ENCODE data around the gene C1QB. TPM values are rescaled to one million over a fixed set of nuclear protein-coding genes. Genes with fewer than 3 reads are reported as not detected.
"Not testable (repeated sequence)": the region's sequence is repeated elsewhere in the genome, so short reads cannot be mapped to it uniquely, and the experiment has no call there.

Gene C1QB
- polyA plus RNA-seq, 4 donors = 6.9 to 10.9 (median 9.1) TPM

DNA sequence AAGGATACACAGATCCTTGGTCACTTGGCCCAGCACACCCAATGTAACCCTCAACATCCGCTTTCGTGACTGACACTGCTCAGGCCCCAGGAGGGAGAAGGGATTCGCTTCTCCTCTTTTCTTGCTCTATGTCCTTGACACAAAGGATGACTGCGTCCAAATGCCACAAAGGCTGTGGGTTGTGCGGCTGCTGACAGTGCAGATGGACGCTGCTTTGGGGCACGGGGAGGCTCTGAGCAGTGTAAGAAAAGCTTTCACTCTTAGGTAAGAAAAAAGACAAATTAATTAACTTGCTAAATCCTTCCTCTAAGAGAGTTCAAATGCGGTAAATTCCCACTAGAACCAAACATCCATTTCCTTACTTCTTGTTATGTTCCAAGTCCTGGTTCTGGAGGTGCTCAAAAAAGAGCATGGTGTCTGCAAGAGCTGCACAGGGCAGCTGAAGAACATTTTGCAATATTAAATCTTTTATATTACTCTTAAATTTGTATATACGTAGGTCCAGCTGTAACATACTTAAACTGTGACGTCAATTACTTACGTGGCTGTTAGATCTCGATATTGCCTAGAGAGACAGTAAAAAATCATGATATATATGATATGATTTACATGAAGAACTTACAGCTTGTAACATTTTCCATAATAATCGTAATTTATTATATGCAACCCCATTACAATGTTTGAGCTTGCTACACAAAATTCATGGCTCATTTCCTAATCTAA lies 38.2 kb downstream of the C1QB start:
- DNase-seq (ENCODE audit: low read depth in 4 of 4, low spot score in 3 of 4) = no peak

DNA sequence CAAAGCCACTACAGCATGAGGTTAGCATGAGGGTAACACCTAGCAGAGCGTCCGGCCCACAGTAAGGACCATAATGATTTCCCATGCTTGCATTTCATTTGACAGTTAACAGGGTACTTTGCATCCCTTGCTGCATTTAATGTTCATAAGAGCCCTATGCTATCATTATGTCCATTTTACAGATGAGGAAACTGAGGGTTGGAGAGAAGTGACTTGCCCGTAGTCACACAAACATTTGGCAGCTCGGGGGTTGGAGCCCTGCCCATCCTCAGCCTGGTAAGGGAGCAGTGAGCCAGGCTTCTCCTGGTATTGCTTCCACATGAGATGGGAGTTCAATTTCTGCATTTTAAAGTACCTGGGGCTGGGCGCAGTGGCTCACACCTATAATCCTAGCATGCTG lies 41.1 kb downstream of the C1QB start:
- no peak for DNase-seq (ENCODE audit: low read depth in 4 of 4, low spot score in 3 of 4)

DNA sequence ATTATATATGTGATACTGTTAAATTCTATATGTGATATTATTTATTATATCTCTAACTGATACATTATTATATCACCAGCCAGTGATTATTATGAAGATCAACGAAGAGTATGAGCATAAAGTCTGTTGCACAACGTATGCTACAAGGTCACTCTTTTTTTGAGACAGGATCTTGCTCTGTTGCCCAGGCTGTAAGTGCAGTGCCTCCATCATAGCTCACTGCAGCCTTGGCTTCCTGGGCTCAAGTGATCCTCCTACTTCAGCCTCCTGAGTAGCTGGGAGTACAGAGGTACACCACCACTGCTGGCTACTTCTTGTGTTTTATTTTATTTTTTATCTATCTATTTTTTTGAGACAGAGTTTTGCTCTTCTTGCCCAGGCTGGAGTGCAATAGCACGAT lies 43.6 kb downstream of the C1QB start:
- DNase-seq (ENCODE audit: low read depth in 4 of 4, low spot score in 3 of 4) = no peak

- DNase-seq (ENCODE audit: low read depth in 4 of 4, low spot score in 3 of 4) = no peak
Measured at GRCh38 chr1:22697980-22698379, 44.9 kb downstream of the C1QB start.

- no peak for DNase-seq (ENCODE audit: low read depth in 4 of 4, low spot score in 3 of 4)
Measured at GRCh38 chr1:22699681-22700520, 46.9 kb downstream of the C1QB start.

DNA sequence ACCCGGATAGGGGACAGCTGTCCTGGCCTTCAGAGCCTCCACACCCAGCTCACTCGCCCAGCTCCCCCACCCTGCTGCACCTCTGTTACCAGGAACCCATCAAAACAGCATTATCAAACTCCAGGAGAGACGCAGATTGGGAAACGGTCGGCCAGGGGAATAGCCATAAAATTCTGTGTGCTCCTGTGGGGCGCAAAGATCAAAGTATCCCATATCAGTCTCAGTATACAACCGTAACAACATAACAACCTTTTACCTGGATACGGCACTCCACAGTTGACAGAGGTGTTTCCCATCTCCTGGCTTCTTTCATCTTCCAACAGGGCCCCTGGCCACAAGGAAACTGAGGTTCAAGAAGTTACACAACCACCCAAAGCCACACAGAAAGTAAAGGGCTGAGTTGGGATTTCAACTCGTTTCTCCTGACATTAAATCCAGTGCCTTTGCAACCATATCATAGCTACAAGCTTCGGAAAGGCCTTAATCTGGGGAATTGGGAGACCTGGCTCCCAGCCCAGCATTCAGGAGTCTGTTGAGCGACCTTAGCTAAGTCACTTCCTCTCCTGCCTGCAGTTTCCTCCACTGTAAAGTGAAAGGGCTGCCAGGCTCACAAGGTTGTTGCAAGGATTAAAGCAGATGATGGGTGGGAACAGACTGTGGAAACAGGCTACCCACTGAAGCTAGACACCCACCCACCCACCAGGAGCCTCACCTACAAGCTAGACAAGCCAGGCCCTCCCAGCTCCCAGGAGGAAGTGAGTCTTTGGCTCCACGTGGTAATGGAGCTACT lies 49.5 kb downstream of the C1QB start:
- DNase-seq (ENCODE audit: low read depth in 4 of 4, low spot score in 3 of 4) = no peak

DNA sequence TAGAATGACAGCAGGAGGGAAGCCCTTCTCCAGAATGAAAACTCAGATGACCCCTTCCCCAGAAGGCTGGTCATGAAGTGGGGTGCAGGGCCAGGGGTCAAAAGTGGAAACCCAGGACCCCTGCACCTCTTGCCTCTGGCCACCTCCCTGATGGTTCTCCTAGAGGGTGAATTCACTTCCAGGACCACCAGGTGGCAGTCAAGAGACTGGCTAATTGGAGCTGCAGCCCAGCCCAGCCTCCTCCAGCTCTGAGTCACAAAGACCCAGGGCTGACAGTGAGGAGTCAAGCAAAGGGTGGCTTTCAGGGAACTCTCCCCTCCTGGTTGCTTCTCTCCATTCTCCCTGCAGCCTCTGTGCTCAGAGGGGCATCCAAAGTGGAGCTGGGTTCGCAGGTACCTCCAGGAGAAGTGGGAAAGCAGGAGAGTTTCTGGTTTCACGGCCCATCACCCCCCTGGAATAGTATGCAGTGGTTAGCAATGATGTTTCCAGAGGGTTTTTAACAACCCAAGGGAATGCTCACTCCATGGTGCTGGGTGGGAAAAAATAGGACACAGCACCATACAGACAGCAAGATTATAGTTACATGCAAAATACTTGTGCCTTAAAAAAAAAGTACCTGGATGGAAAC lies 51.5 kb downstream of the C1QB start:
- DNase-seq (ENCODE audit: low read depth in 4 of 4, low spot score in 3 of 4) = peak; percentile 68 to 73 (median 72)

GRCh38 chr1:22705586-22705985 lies 52.5 kb downstream of the C1QB start:
- DNase-seq (ENCODE audit: low read depth in 4 of 4, low spot score in 3 of 4) = no peak

GRCh38 chr1:22706100-22706499 lies 53.1 kb downstream of the C1QB start:
- not testable (repeated sequence) for DNase-seq (ENCODE audit: low read depth in 4 of 4, low spot score in 3 of 4)

GRCh38 chr1:22708777-22709176 lies 55.7 kb downstream of the C1QB start:
- no peak for DNase-seq (ENCODE audit: low read depth in 4 of 4, low spot score in 3 of 4)

DNA sequence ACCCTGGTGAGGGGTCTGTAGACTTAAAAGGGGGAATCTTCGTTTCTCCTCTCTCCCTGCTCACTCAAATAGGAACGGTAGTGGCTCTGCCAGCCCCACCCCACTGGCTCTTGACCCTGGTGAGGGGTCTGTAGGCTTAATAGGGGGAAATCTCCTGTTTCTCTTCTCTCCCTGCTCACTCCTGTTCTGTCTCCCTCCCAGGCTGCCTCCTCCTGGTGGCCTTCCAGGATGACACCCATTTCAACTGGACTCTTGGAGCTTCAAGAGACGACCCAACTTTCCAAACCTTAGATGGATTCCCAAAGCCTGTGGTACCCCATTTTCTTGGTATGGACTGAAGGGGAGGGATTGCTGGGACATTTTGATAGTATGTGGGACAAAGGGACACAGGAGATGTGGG lies 56.2 kb downstream of the C1QB start:
- no peak for DNase-seq (ENCODE audit: low read depth in 4 of 4, low spot score in 3 of 4)

GRCh38 chr1:22709891-22710700 lies 57.1 kb downstream of the C1QB start:
- DNase-seq (ENCODE audit: low read depth in 4 of 4, low spot score in 3 of 4) = peak in 2 of 4 donors; percentile 35 to 50

DNA sequence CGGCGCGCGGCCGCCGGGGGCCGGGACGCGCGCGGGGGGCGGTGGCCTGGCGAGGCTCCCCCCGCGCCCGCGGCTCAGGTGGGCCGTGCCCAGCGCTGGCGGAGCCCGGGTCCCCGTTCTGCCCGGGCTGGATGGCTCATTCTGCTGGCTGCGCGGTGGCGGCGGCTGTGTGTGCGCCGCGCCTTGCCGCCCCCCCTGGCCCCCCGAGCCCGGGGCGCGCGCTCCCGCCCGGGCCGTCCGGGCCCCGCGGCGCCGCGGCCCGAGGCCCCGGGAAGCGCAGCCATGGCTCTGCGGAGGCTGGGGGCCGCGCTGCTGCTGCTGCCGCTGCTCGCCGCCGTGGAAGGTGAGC lies 57.6 kb downstream of the C1QB start, which contains the start of gene EPHB2:
TSS of gene EPHB2 (plus strand) at position 139 of the 349 bp plus-strand sequence. CDS start at position 283, 144 bp downstream.
- no peak for DNase-seq (ENCODE audit: low read depth in 4 of 4, low spot score in 3 of 4)

- DNase-seq (ENCODE audit: low read depth in 4 of 4, low spot score in 3 of 4) = no peak
Measured at GRCh38 chr1:22711071-22711470, 58.0 kb downstream of the C1QB start.

Other genes with a start within 250 kb of the C1QB start
- 10 to 100 TPM; 17.2 to 21.5 (median 20.4) TPM for gene ZBTB40, start 201.4 kb upstream of the C1QB start, polyA plus RNA-seq (ENCODE audit: insufficient read length in 4 of 4)
- gene EPHA8, start 89.7 kb upstream of the C1QB start, polyA plus RNA-seq (ENCODE audit: insufficient read length in 4 of 4) = 1 to 10 TPM; 1.2 to 3.3 (median 1.5) TPM
- 10 to 100 TPM; 12.6 to 16.1 (median 13.7) TPM for gene C1QA, start 16.6 kb upstream of the C1QB start, polyA plus RNA-seq (ENCODE audit: insufficient read length in 4 of 4)
- 10 to 100 TPM; 10.5 to 15.6 (median 13.6) TPM for gene C1QC, start 9.6 kb upstream of the C1QB start, polyA plus RNA-seq (ENCODE audit: insufficient read length in 4 of 4)
- 10 to 100 TPM; 10.8 to 15.9 (median 12.5) TPM for gene EPHB2, start 57.6 kb downstream of the C1QB start, polyA plus RNA-seq (ENCODE audit: insufficient read length in 4 of 4)